HEK293T (cell line): Measurements from ENCODE around the gene HIBCH.

Experiments used
- ARNT ChIP-seq: fragments of 450-650 bp; IDR thresholded peaks from 2 replicates; pipeline ENCODE4 v1.6.1; 2017; ENCODE audit warnings: mild to moderate bottlenecking
- BHLHE40 ChIP-seq: fragments of 450-650 bp; IDR thresholded peaks from 2 replicates; pipeline ENCODE4 v1.6.1; 2016; ENCODE audit warnings: mild to moderate bottlenecking, moderate library complexity, borderline replicate concordance
- CTBP1 ChIP-seq: fragments of 450-650 bp; IDR thresholded peaks from 2 replicates; pipeline ENCODE4 v1.6.1; 2016; ENCODE audit warnings: borderline replicate concordance
- ELF4 ChIP-seq: fragments of 450-650 bp; IDR thresholded peaks from 2 replicates; pipeline ENCODE4 v1.6.1; 2017; ENCODE audit warnings: antibody characterized with exemption
- FOXA1 ChIP-seq: fragments of 450-650 bp; IDR thresholded peaks from 2 replicates; pipeline ENCODE4 v1.6.1; 2016; ENCODE audit warnings: mild to moderate bottlenecking
- FOXM1 ChIP-seq: fragments of 450-650 bp; IDR thresholded peaks from 2 replicates; pipeline ENCODE4 v1.6.1; 2017; ENCODE audit warnings: mild to moderate bottlenecking, borderline replicate concordance
- HDGF ChIP-seq: fragments of 450-650 bp; IDR thresholded peaks from 2 replicates; pipeline ENCODE4 v1.6.1; 2017; ENCODE audit warnings: antibody characterized with exemption, borderline replicate concordance
- L3MBTL2 ChIP-seq: fragments of 450-650 bp; conservative IDR thresholded peaks from 2 replicates; pipeline ENCODE4 v1.6.1; 2016; ENCODE audit warnings: mild to moderate bottlenecking
- TARDBP ChIP-seq: fragments of 450-650 bp; IDR thresholded peaks from 2 replicates; pipeline ENCODE4 v1.6.1; 2016

- TF ChIP-seq FOXA1 (no peak), BHLHE40 (no peak), ELF4 (no peak), L3MBTL2 (no peak), FOXM1 (no peak), HDGF (no peak), CTBP1 (no peak), ARNT (no peak), TARDBP (no peak)
These were observed 16.0 kb downstream of the HIBCH start for GRCh38 chr2:190303647-190304046.
